HEK293 (cell line): ENCODE data around the gene CHMP6.
A peak's percentile ranks its signal among the peaks of the same experiment; 100 is the strongest.

Source experiments
- AEBP2 ChIP-seq: fragments of 450-650 bp; formaldehyde crosslinking; IDR thresholded peaks from 2 replicates; pipeline ENCODE4 v1.5.1; 2016; ENCODE audit warnings: missing biosample characterization, missing genetic modification characterization, borderline replicate concordance
- BCL11A ChIP-seq: fragments of 450-650 bp; formaldehyde crosslinking; IDR thresholded peaks from 2 replicates; pipeline ENCODE4 v1.5.1; 2016; ENCODE audit warnings: low read depth, missing biosample characterization, missing genetic modification characterization
- CTCF ChIP-seq: fragments of 450-650 bp; formaldehyde crosslinking; IDR thresholded peaks from 2 replicates; pipeline ENCODE4 v1.5.1; 2016; ENCODE audit warnings: missing biosample characterization, missing genetic modification characterization
- HIC1 ChIP-seq: fragments of 450-650 bp; formaldehyde crosslinking; IDR thresholded peaks from 2 replicates; pipeline ENCODE4 v1.5.1; 2016; ENCODE audit warnings: missing biosample characterization, missing genetic modification characterization
- OSR2 ChIP-seq: fragments of 450-650 bp; formaldehyde crosslinking; IDR thresholded peaks from 2 replicates; pipeline ENCODE4 v1.5.1; 2016; ENCODE audit warnings: missing biosample characterization, missing genetic modification characterization
- SP7 ChIP-seq: fragments of 450-650 bp; formaldehyde crosslinking; IDR thresholded peaks from 2 replicates; pipeline ENCODE4 v1.5.1; 2016; ENCODE audit warnings: missing biosample characterization, missing genetic modification characterization
- TCF7L2 ChIP-seq: IDR thresholded peaks from 2 replicates; pipeline ENCODE4 v1.6.1; 2011; ENCODE audit warnings: low read depth, mild to moderate bottlenecking, inconsistent platforms, low read length, moderate library complexity, borderline replicate concordance
- TSHZ1 ChIP-seq: fragments of 450-650 bp; formaldehyde crosslinking; IDR thresholded peaks from 2 replicates; pipeline ENCODE4 v1.5.1; 2016; ENCODE audit warnings: missing biosample characterization, missing genetic modification characterization, borderline replicate concordance
- ZBTB48 ChIP-seq: fragments of 450-650 bp; formaldehyde crosslinking; IDR thresholded peaks from 2 replicates; pipeline ENCODE4 v1.5.1; 2016; ENCODE audit warnings: missing biosample characterization, missing genetic modification characterization
- ZNF10 ChIP-seq: fragments of 450-650 bp; formaldehyde crosslinking; IDR thresholded peaks from 2 replicates; pipeline ENCODE4 v1.5.1; 2017; ENCODE audit warnings: missing biosample characterization, missing genetic modification characterization
- ZNF112 ChIP-seq: fragments of 450-650 bp; formaldehyde crosslinking; IDR thresholded peaks from 2 replicates; pipeline ENCODE4 v1.5.0; 2017; ENCODE audit warnings: missing biosample characterization, missing genetic modification characterization
- ZNF133 ChIP-seq: fragments of 450-650 bp; formaldehyde crosslinking; IDR thresholded peaks from 2 replicates; pipeline ENCODE4 v1.5.1; 2016; ENCODE audit warnings: missing biosample characterization, missing genetic modification characterization
- ZNF169 ChIP-seq: fragments of 450-650 bp; formaldehyde crosslinking; IDR thresholded peaks from 2 replicates; pipeline ENCODE4 v1.5.1; 2016; ENCODE audit warnings: missing biosample characterization, missing genetic modification characterization
- ZNF174 ChIP-seq: fragments of 450-650 bp; formaldehyde crosslinking; IDR thresholded peaks from 2 replicates; pipeline ENCODE4 v1.5.0; 2017; ENCODE audit warnings: missing biosample characterization, mild to moderate bottlenecking, missing genetic modification characterization
- ZNF202 ChIP-seq: fragments of 450-650 bp; formaldehyde crosslinking; IDR thresholded peaks from 2 replicates; pipeline ENCODE4 v1.5.1; 2016; ENCODE audit warnings: missing biosample characterization, missing genetic modification characterization, borderline replicate concordance
- ZNF223 ChIP-seq: fragments of 450-650 bp; formaldehyde crosslinking; IDR thresholded peaks from 2 replicates; pipeline ENCODE4 v1.5.1; 2016; ENCODE audit warnings: missing biosample characterization, missing genetic modification characterization
- ZNF26 ChIP-seq: fragments of 450-650 bp; formaldehyde crosslinking; IDR thresholded peaks from 2 replicates; pipeline ENCODE4 v1.5.1; 2016; ENCODE audit warnings: missing biosample characterization, missing genetic modification characterization
- ZNF324 ChIP-seq: fragments of 450-650 bp; formaldehyde crosslinking; IDR thresholded peaks from 2 replicates; pipeline ENCODE4 v1.5.1; 2016; ENCODE audit warnings: missing biosample characterization, missing genetic modification characterization
- ZNF341 ChIP-seq: fragments of 450-650 bp; formaldehyde crosslinking; IDR thresholded peaks from 2 replicates; pipeline ENCODE4; 2016; ENCODE audit warnings: low read depth, missing biosample characterization, missing genetic modification characterization
- ZNF350 ChIP-seq: fragments of 450-650 bp; formaldehyde crosslinking; IDR thresholded peaks from 2 replicates; pipeline ENCODE4 v1.5.0; 2017; ENCODE audit warnings: missing biosample characterization, mild to moderate bottlenecking, missing genetic modification characterization
- ZNF473 ChIP-seq: fragments of 450-650 bp; formaldehyde crosslinking; IDR thresholded peaks from 2 replicates; pipeline ENCODE4 v1.5.1; 2017; ENCODE audit warnings: missing biosample characterization, missing genetic modification characterization
- ZNF48 ChIP-seq: fragments of 450-650 bp; formaldehyde crosslinking; IDR thresholded peaks from 2 replicates; pipeline ENCODE4 v1.5.1; 2016; ENCODE audit warnings: missing biosample characterization, missing genetic modification characterization
- ZNF514 ChIP-seq: fragments of 450-650 bp; formaldehyde crosslinking; IDR thresholded peaks from 2 replicates; pipeline ENCODE4 v1.5.1; 2016; ENCODE audit warnings: missing biosample characterization, missing genetic modification characterization
- ZNF580 ChIP-seq: fragments of 450-650 bp; formaldehyde crosslinking; IDR thresholded peaks from 2 replicates; pipeline ENCODE4 v1.5.1; 2016; ENCODE audit warnings: missing biosample characterization, missing genetic modification characterization
- ZNF629 ChIP-seq: fragments of 450-650 bp; formaldehyde crosslinking; IDR thresholded peaks from 2 replicates; pipeline ENCODE4 v1.5.1; 2017; ENCODE audit warnings: missing biosample characterization, missing genetic modification characterization
- ZNF654 ChIP-seq: fragments of 450-650 bp; formaldehyde crosslinking; IDR thresholded peaks from 2 replicates; pipeline ENCODE4 v1.5.1; 2016; ENCODE audit warnings: low read depth, missing biosample characterization, missing genetic modification characterization
- ZNF664 ChIP-seq: fragments of 450-650 bp; formaldehyde crosslinking; IDR thresholded peaks from 2 replicates; pipeline ENCODE4 v1.5.1; 2016; ENCODE audit warnings: missing biosample characterization, missing genetic modification characterization
- ZNF747 ChIP-seq: fragments of 450-650 bp; formaldehyde crosslinking; IDR thresholded peaks from 2 replicates; pipeline ENCODE4 v1.5.1; 2016; ENCODE audit warnings: missing biosample characterization, missing genetic modification characterization

The CHMP6 gene

GRCh38 chr17:81002409-81003361 is 11.0 kb downstream of the CHMP6 start (continued):
- TF ChIP-seq AEBP2 (tag by site-specific recombination), result no peak
- TF ChIP-seq ZNF629 (tag by site-specific recombination), result peak; percentile 93
- TF ChIP-seq ZNF223 (tag by site-specific recombination), result no peak
- no peak for TF ChIP-seq ZNF26
- TF ChIP-seq ZNF133 (tag by site-specific recombination), result no peak
- no peak for TF ChIP-seq ZNF10 (tag by site-specific recombination)
- TF ChIP-seq ZNF580 (tag by site-specific recombination), result no peak
- TF ChIP-seq ZNF112 (tag by site-specific recombination), result no peak
- no peak for TF ChIP-seq CTCF (tag by site-specific recombination)
- TF ChIP-seq ZNF654 (tag by site-specific recombination), result no peak
- TF ChIP-seq ZNF341 (tag by site-specific recombination), result no peak
- TF ChIP-seq HIC1, result no peak
- no peak for TF ChIP-seq ZNF514 (tag by site-specific recombination)
- no peak for TF ChIP-seq OSR2 (tag by site-specific recombination)
- no peak for TF ChIP-seq ZNF324
- TF ChIP-seq ZNF169, result no peak
- TF ChIP-seq ZNF350, result no peak; the same call in 1 of the 2 replicates
- no peak for TF ChIP-seq ZNF664
- no peak for TF ChIP-seq ZNF48 (tag by site-specific recombination)
- no peak for TF ChIP-seq ZBTB48 (tag by site-specific recombination)
- no peak for TF ChIP-seq ZNF202 (tag by site-specific recombination)
- TF ChIP-seq ZNF473, result no peak
- 0 out of 2 replicates have a peak, but pooled peaks have one; percentile 21 for TF ChIP-seq TSHZ1 (tag by site-specific recombination)
- TF ChIP-seq SP7 (tag by site-specific recombination), result peak; percentile 67
- no peak for TF ChIP-seq ZNF747
- no peak for TF ChIP-seq TCF7L2
- no peak for TF ChIP-seq ZNF174 (tag by site-specific recombination)
- TF ChIP-seq BCL11A (tag by site-specific recombination), result no peak
